Endometrium (tissue), 2 donors: ENCODE measurements around the gene LRSAM1.

Source experiments
- FAIRE-seq: peaks from 2 replicates; lab custom pipeline; 2012; peaks lifted over from hg19 to GRCh38; lab: Jason Lieb, UNC
- donor health status: control.
- donor health status: control.

Gene LRSAM1

DNA sequence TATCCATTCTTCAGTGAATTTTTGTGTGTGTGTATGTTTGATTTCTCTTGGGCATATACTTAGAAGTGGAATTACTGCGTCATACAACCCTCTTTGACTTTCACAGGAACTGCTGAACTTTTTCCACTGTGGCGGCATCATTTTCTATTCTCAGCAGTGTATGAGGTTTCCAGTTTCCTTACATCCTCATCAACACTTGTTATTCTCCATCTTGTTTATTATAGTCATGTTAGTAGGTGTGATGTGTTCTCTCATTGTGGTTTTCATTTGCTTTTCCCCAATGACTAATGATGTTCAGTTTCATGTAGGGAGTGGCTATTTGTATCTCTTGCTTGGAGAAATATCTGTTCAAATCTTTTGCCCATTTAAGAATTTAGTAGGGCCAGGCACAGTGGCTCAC is 24.6 kb upstream of the LRSAM1 start:
- no peak for FAIRE-seq

DNA sequence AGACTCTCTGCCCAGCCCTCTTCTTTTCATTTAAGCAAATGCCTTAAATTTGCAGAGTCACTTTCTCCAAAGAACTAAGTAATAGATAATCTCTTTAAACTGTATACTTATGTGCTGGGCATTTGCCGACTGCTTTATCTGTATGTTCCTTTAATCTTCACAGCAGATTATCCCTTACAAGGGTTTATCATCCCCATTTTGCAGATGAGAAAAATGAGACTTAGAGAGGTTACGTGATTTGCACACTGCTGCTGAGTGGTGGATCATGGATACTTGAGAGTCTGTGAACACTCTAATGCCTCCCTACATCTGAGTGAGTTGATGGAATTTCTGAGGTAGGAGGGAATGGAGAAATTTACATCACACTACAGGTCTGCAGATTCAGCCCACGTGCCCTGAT is 23.0 kb upstream of the LRSAM1 start:
- no peak for FAIRE-seq

DNA sequence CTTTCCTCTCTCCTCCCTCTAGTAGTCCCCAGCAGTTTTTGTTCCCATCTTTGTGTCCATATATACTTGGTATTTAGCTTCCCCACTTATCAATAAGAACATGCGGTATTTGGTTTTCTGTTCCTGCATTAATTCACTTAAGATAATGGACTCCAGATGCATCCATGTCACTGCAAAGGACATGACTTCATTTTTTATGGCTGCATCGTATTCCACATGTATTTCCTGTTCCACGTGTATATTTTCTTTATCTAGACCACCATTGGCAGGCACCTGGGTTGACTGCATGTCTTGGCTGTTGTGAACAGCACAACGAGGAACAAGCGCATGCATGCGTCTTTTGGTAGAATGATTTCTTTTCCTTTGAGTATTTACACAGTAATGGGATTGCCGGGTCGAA is 20.9 kb upstream of the LRSAM1 start:
- no peak for FAIRE-seq

DNA sequence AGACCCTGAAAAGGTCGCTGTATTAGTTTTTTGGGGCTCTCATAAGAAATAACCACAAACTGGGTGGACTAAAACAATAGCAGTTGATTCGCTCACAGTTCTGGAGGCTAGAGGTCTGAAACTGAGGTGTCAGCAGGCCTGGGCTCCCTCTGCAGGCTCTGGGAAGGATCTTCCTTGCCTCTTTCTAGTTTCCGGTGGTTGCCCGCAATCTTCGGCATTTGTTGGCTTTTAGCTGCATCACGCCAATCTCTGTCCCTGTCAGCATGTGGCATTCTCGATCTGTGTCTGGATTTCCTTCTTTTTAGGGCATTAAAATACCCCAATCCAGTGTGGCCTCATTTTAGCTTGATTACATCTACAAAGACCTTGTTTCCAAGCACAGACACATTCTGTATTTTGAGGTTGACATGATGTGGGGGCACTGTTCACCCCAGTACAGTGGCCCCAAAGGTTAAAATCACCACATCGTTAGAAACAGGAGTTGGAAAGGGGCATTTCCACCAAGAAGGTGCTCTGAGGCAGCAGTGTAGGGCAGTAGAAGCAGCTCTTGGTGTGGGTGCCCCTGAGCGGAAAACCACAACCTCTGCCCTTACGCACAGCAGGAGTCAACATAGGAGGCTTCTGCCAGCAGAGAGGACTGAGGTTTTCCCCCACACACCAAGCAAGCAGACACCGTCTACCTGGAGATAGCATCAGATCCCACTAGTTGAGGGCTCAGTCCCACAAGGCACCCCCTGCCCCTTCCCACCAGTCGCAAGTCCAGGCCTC is 13.6 kb upstream of the LRSAM1 start:
- FAIRE-seq = no peak

DNA sequence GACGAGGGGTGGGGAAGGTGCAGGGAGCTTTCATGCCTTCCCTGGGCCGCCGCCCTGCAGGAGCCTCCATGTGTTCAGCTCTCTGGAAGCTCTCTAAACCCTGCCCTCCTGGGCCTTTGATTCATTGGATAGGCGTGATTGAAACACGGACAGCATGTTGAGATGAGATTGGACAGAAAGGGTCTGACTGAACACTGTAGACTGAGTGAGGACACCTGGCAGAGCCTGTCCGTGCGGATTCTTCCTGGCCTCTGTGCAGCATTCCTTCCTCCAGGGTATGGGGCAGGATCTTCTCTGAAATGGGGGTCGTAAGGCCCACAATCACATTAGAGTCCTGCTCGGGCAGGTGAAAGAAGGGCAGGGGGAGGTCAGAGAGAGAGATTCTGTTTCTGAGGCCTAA is 12.9 kb upstream of the LRSAM1 start:
- FAIRE-seq = no peak

DNA sequence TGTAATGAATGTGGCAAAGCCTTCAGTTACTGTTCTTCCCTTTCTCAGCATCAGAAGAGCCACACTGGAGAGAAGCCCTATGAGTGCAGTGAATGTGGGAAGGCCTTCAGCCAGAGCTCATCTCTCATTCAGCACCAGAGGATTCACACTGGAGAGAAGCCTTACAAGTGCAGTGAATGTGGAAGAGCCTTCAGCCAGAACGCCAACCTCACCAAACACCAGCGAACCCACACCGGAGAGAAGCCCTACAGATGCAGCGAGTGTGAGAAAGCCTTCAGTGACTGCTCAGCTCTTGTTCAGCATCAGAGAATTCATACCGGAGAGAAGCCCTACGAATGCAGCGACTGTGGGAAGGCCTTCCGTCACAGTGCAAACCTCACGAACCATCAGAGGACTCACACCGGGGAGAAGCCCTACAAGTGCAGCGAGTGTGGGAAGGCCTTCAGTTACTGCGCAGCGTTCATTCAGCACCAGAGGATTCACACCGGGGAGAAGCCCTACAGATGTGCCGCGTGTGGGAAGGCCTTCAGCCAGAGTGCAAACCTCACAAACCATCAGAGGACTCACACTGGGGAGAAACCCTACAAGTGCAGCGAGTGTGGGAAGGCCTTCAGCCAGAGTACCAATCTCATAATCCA is 6.9 kb upstream of the LRSAM1 start:
- no peak for FAIRE-seq

DNA sequence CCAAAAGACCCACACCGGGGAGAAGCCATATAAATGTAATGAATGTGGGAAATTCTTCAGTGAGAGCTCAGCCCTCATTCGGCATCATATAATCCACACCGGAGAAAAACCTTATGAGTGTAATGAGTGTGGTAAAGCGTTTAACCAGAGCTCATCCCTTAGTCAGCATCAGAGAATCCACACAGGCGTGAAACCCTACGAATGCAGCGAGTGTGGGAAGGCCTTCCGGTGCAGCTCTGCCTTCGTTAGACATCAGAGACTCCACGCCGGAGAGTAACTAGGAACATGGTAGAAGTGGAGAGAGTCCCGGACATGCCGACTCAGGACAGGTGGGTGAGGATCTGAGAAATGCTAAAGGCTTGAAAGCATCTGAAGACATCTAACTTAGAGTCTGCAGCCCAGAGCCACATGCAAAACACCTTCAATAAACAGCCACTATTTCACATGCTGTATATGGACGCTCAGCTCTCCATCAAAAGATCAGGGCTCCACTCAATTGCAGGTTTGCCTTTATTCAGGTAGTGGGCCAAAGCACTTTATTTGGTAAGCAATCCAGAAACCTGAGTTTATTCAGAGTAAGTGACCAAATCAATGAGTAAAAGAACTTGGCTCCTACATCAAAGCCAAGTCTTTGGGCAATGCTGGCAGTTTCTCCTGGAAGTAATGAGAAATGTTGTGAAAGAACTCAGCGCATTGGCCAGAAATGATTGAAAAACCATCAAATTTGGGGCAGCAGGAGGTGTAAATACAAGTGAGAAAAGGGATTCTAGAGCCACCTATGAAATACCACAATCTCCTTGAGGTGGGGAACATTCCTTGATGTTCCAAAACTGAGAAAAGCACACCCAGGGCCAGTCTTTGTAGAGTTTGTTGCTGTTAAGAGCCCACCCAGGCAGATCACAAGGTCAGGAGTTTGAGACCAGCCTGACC is 6.1 kb upstream of the LRSAM1 start:
- no peak for FAIRE-seq

DNA sequence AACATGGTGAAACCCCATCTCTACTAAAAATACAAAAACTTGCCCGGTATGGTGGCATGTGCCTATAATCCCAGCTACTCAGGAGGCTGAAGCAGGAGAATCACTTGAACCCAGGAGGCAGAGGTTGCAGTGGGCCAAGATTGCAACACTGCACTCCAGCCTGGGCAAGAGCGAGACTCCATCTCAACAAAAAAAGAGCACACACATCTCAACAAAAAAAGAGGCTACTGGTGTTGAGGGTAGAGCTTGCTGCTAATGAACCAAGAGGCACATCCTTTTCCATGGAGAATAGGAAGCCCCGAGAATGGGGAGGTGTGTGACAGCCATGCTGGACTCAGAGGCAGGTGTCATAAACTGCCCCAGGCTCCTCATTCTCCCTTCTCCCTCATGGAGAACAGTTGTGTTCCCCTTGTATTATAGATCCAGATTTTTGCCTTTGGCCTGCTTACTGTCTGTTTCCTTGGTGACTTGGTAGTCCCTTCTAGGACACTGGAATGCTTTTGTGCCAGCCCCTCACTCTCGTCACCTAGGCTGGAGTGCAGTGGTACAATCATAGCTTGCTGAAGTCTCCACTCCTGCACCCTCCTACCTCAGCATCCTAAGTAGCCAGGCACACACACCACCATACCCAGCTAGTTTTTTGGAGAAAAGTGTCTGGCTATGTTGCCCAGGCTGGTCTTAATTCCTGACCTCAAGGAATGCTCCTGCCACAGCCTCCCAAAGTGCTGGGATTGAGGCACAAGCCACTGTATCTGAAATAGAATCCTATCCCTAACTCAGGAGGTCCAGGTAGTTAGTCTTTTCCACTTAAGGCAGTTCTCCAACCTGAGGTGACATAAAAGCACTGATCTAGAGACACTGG is 5.2 kb upstream of the LRSAM1 start:
- FAIRE-seq = no peak

DNA sequence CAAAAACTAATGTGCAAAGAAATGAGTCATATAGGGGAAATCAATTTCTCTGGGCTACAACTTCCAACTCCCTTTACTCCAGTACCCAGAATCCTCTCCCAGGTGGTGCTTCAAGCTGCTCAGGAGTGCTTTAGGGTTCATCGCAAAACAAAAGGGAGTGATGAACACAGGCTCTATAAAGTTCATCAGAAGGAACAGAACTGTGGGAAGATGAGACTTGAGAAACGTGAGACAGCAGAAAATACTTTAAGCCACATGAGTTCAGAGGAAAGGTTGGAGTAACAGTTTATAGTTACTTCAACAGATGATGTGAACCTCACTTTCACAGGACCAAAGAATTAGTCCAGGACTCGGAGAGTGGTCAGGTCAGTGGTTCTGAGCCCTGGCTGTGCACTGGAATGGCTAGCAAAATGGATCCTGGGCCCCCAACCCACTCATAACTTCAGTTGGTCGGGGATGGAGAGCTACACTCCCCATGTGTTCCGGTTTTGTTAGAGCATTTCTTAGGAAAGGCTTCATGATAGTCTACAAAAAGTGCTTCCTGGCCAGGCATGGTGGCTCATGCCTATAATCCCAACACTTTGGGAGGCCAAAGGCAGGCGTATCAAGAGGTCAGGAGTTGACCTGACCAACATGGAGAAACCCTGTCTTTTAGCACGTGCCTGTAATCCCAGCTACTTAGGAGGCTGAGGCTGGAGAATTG is 4.4 kb upstream of the LRSAM1 start:
- FAIRE-seq = no peak

DNA sequence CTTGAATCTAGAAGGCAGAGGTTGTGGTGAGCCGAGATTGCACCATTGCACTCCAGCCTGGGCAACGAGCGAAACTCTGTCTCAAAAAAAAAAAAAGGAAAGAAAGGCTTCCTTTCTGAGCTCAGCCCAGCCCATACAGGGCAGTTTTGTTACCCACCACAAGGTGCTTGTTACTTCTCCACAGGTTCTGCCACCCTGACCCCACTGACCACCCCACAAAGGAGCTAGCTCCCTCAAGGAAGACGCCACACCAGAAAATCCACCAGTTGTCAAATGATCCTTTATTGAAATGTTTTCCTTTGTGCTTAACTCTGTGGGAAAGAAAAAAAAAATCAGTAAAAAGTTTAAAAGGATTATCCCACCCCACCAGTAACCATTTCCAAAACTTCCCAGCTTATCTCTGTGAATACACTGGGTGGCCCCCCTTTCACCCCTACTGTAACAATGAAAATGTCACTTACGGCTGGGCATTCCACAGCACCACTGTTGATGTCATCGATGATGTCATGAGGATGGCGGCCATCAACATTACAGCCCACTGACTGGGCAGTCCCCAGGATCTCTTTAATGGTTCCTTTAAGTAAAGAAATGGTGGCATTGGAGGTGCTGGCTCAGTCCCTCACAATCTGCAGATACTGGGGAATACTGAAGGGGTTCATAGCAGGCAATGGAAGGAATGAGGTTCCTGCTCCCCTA is 3.7 kb upstream of the LRSAM1 start:
- FAIRE-seq = no peak

DNA sequence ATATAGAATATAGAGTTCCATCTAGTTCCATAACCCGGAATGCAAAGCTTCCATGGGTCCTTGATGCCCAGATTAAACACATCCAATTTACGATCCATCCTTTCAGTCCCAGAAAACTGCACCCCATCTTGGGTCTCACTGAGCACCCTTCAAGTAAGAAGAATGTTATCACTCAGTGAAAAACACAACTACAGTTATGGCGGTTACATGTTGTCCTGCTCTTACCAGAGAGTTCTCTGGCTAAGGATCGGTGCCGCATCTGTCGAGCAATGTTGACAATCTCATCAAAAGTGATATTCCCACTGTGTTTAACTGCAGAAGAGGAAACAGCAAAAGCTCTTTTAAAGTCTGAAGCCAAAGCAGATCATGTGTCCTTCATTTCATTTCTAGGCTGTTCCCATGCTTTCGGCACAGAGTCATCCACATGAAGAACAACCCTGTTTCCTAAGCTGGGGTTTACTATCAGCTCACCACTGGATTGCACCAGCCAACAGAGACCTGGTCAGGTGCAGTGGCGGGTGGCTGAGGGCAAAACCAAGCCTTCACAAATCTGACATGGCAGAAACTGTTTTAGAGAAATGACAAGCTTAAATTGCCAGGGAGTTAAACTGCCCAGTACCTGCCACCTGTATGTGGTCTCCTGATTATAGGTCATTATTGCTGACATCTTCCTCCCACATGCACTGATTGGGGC is 3.1 kb upstream of the LRSAM1 start:
- no peak for FAIRE-seq

DNA sequence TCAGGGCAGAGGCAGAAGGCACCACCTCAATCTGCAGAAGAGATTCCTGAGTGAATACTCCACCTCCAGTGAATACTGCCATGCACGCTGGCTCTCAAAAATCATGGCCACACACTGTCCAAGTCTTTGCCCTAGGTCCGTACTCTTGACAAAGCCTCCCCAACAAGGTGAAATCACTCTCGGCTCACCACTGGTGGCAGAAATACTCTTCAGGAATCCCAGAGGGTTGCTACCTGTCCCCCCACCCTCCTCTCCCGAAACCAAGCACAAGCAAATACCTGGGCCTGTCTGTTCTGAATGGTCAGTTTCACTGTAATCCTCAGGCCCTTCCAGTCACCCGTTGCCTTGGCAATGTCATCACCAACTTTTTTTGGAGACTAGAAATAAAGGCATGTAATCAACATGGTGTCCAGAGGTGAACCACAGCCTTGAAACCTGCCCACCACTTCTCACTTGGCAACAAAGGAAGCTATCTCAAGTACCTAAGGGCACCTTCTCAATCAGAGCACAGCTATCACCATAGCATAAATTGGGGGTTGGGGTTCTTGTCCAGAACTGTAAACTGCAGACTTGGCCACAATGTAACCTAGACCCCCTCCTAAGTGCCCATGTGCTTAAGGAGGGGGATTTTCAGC is 1.9 kb upstream of the LRSAM1 start:
- FAIRE-seq = no peak

DNA sequence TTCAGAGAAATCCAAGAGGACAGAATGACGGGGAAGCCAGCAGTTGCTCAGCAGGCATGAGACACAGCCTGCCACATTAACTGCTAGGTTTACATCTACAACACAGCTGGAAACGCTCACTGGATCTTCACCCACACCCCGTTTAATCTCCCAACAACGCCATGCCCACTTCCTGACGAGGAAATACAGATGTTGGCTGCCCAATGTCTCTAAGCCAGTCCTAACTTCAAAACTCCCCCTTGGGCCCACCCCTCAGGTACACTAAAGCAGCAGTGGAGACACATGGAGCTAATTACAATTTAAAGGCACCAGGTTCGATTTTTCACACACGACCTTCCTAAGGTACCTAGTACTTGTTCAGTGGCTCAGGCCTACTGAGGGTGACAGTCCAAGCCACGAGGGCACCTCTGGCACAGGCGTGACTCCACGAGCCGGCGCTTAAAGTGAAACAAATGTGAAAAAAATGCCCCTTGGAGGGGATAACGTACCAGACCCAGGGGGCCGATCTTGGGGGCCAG is 1.0 kb upstream of the LRSAM1 start:
- FAIRE-seq = no peak

DNA sequence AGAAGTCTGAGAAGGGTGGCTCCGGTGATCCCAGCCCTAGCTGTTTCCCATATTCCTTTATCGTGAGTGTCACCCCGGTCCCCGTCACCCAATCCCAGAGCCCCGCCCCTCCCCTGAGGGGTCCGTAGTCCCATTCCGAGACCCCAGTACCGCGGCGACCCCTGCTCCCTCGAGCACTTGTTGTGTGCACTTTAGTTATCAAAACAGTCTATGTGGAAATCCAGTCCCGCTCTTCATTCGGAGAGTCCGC is 223 bp downstream of the LRSAM1 start:
- no peak for FAIRE-seq

DNA sequence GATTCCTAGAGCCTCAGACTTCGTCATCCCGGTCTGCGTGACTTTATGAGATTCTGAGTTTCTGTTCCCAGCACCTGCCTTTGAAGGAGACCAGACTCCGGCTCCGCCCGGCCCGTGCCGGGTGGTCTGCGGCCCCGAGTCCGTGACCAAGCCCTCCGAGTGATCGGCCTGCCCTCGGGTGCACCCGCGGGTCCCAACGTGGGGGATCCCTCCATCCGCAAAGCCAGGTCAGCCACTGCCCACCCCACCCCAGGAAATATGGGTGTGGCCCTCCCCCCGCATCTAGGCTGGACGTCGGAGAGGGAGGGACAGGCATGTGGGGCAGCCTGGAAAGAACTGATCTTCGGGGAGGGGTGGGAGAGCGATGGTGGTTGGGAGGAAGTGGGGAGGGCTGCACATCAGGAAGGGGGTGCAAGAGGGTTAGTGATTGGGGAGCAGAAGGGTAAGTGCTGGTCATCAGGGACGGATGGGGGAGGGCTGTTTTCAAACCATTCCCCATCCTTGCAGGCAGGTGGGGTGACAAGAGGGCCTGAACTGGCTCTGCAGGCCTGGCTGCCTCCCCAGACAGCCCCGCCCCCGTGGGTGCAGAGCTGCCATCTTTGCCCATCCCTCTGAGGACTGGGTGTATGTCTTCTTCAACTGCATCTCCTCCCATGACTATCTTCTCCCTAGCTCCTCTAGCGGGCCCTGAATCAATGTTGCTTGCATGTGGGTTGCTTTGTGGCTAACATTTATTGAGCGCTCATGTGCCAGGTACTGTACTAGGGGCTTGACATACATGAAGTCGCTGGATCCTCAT is 747 bp downstream of the LRSAM1 start:
- FAIRE-seq = no peak

DNA sequence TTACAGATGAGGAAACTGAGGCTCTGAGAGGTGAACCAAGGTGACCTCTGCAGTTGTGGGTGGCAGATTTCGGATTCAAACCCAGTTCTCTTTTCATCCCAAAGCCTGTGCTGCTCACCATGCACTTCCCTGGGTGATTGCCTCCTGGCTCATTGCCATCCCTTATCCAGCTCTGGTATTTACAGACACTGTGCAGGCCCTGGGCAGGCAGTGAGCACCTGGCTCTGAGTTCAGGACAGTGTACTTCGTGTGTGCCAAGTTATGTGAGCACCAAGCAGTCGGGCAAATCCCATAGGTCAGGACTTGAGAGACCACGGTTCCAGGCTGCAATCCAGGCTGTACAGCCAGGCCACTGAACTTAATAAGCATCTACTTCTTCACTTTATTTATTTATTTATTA is 1.4 kb downstream of the LRSAM1 start:
- no peak for FAIRE-seq

DNA sequence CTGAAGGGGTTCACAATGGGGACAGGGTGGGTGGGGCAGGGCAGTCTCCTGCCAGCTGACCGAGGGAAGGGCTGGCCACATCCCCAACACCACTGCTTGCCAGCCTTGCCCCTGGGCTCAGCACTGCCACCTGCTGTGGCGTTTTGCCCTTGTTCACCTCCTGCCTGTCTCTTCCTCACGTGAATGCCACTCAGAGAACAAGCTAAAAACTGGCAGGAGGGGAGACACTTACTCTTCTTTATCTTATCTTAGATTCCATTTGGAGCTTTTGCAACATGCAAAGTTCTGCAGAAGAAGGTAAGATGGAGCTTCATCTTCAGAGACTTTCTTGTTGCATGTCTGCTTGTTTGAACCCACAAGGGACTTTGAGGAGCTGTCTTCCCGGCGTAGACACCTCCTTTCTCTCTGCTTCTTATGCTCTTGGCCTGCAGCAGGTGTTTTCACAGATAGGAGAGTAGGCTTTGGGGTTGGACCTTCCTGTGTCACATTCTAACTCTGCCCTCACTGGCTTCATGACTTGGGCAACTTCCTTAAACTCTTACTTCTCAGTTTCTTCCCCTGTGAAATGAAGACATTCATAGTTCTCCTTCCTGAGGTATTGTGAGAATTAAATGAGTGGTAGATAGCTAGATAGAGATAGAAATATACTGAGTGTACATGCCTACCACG is 4.1 kb downstream of the LRSAM1 start:
- FAIRE-seq = no peak

DNA sequence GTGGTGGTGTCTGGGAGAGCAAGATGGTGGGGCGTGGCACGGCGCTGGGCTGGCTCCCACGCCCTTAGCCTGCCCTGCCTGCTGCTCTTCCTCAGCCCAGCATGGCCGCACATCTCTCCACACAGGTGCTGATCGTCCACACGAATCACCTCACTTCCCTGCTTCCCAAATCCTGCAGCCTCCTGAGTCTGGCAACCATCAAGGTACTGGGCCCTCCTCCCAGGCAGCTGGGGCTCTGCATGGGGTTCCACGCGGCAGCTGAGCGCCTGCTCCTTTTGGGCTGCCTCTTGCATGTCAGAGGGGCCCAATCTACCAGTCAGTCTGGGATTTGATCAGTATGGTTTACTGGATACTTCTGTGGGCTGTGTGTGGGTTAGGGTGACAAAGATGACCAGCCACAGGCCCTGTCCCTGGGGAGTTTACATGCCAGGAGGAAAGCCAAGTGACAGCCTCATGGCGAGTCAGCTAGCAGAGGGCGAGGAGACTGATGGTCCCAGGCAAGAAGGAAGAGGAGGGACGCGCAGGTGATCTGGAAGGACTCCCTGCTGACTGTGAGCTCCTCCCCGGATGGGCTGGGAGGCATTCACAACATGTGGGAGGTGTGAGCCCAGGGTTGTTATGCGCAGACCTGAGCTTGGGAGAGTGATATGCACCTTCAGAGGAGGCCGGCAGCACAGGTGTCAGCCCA is 6.0 kb downstream of the LRSAM1 start:
- FAIRE-seq = no peak
